Stimulated activated CD4-positive, alpha-beta T cell treated with anti-CD3 and anti-CD28 coated beads, Interleukin-15, amount 100 ng/mL, for 48 hours (primary cell): ENCODE measurements around the gene SPECC1.
"Not testable (repeated sequence)": the region's sequence is repeated elsewhere in the genome, so short reads cannot be mapped to it uniquely, and the experiment has no call there.

Source experiments
- DNase-seq, 2 donors: peaks; one replicate each; pipeline ENCODE4 v3.0.0-alpha.2; 2020; ENCODE audit warnings: low read depth in 2 of 2

SPECC1 gene

DNA sequence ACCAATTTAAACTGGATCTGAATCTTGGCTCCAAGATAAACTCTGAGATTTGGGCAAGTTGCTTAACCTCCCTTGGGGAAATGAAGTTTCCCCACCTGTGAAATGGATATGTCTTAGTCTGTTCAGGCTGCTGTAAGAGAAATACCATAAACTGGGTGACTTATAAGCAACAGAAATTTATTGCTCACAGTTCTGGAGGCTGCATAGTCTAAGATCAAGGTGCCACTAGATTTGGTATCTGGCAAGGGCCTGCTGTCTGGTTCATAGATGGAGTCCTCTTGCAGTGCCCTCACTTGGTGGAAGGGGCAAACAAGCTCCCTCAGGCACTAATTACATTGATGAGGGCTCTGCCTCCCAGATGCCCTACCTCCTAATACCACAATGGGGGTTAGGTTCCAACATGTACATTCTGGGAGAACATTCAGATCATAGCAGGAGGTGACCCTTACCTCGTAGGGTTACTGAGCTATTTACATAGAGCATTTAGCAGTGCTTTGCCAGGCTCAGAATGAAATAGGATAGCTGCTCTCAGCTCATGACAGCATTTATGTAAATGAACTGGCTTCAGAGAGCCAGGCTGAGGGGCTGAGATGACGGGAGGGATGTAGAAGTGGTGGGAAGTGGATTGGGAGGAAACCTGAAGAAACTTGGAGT, 83.9 kb downstream of the SPECC1 start:
- DNase-seq, result no peak

DNA sequence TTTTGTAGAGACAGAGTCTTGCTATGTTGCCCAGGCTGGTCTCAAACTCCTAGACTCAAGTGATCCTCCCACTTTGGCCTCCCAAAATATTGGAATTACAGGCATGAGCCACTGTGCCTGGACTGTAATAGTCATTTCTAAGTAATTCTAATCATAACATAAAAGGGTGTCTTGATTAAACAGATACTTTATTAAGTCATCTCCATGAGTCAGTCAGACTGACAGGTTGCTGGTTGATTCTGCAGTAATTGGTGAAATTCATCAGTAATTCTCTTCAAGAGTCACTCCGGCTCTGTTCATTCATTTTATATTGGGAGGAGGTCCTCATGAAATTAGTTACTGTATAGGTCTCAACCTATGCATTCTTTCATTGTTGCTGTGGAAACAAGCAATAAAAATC, 85.6 kb downstream of the SPECC1 start:
- no peak for DNase-seq

DNA sequence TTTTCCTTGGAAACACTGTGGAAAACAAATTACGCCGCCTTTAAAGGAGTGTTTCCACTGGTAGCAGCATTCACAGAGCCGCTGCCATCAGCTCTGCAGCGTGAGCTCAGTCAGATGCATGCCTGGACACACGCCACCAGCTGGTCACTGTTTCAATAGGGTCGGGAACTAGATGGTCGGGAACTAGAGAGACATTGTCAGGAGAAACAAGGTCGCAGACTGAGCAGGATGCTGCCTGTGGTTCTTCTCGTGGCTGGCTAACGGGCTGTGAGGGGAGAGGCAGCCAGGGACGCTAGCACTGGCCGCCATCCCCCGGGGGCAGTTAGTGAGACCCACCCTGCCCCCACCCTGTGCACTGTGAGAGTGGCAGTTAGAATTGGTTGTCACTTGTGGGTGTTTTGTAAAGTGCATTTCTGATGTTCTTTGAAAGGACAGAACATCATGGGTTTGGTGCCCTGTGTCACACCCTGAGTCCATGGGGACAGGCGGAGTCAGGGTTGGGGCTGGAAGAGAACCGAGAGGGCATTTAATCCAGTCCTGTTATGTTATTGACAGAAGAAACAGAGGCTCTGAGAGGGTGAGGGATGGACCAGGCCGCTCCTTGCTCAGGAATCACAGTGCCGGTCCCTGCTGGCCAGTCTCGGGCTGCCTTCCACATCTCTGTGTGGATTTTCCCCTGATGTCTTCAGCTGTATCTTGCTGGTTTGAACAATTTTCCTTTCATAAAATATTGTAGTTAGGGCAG, 86.3 kb downstream of the SPECC1 start:
- DNase-seq, result no peak

DNA sequence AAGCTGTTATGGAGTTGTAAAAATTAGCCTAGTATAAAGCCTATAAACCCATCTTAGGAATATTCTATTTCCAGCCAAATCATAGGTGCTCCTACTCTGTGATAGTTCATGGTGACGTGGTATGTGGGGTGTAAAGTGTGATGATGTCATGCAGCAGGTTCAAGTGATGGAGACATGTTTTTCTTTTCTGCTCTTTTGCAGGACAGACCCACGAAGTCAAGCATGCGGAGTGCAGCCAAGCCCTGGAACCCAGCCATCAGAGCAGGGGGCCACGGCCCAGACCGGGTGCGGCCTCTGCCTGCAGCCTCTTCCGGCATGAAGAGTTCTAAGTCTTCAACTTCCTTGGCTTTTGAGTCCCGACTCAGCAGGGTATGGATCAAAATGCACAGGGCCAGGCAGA, 87.3 kb downstream of the SPECC1 start:
- no peak for DNase-seq

DNA sequence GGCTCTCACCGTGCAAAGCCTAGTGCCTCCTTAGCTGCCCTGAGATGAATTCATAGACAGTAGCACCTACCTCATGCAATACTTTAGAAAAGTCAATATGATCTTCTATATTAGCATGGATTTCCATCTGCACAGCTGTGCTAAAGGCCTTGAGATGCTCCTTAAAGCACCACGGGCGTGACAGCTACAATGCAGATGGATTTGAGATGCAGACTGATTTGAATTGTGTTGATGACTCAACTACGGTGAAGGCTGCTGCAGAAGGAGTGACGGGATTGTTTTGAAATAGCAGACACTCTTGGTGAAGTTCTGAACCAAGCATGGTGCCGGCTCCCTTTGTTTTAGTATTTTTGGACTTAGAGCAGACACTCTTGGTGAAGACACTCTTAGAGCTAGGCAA, 88.2 kb downstream of the SPECC1 start:
- DNase-seq, result no peak

DNA sequence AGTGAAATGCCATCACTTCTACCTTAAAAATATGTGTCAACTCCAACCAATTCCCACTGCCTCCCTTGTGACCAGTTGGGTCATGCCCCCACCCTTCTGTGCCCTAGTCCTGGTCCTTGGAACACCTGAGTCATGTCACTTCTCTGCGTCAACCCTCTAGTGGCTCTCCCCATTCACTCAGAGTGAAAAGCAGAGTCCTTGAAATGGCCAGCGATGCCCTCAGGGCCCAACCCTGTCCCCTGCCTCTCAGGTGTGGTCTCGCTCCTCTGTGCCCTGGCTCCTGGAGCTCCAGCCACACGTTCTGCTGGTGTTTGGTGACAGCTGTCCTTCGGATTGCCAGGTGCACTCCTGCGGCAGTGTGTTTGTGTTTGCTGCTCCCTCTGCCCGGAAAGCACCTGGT, 89.2 kb downstream of the SPECC1 start:
- no peak for DNase-seq

DNA sequence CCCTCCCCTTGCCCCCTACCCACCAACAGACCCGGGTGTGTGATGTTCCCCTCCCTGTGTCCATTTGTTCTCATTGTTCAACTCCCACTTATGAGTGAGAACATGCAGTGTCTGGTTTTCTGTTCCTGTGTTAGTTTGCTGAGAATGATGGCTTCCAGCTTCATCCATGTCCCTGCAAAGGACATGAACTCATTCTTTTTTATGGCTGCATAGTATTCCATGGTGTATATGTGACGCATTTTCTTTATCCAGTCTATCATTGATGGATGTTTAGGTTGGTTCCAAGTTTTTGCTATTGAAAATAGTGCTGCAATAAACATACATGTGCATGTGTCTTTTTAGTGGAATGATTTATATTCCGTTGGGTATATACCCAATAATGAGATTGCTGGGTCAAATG, 91.6 kb downstream of the SPECC1 start:
- DNase-seq, result not testable (repeated sequence)

DNA sequence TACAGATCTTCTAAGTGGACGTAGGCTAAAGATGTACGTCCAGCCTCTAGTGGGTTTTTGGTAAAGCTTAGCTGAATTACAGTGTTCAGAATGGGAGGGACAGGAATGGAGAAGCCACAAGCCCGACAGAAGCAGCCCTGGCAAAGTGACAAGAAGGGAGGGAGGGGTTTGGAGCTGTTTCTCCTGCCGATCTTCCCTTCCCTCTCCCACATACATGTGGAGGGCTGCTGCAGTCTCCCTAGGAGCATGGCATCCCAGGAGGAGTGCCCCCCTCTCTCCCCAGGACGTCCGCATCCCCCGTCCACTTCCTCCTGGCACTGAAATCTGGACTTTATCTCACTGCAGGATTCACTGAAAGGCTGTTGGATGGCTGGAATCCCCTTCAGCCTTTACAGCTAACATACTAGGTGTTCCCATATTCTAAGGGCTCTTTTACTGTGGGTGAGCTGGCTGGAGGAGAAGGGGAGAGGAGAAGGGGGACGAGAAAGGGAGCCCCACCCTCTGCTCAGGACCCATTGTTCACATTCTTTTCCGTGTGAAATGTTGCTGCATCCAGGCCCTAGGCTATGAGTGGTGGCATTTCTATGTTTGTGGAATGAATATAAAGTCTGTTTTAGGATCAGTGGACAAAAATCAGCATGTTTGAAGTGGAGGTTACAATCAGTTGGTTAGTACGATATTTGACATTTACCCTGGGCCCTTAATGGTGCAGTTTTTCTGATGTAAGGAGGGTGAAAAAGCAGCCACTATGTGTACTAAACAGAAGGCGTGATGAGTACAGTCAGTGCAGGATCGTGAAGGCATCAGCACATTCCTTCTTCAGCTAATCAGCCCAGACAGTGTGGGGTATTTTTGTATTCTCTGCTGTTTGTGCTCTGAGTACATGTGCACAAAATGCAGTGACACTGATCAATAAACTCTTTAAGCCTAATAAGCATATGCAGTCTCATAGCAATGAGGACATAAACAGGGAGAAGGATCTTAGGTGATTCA, 94.6 kb downstream of the SPECC1 start:
- no peak for DNase-seq

DNA sequence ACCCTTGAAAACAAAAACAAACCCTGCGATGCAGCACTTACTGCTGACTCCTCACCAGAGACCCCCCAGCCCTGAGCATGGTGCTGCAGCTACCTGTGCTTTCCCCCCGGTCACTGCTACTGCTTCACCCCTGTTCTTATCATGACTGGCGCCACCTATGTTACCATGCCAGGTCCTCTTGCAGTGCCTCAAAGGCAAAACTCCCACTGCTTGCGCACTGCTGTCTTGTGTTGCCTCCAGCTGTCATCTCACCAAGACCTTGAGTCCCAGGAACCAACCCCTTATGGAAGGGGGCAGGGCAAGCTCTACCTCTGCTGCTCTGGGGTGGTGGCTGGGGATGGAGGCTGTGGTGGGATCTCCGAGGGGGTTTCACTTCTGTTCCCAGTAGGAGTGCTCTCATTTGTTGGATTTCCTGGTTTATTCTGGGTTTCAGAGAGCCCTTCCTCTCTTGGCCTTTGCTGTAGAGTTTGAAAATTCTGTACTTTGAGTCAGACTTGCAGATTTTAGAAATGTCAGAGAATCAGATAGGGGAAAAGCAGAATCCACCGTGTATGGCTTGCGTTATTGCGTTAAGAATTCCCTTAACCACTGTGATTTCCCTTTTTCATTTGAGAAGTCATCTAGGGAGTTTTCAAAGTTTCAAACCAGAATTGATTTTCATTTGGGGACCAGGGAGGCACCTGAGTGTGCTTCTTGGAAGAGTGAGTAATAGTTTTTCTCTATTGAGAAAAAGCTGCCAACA, 96.6 kb downstream of the SPECC1 start:
- DNase-seq, result no peak

DNA sequence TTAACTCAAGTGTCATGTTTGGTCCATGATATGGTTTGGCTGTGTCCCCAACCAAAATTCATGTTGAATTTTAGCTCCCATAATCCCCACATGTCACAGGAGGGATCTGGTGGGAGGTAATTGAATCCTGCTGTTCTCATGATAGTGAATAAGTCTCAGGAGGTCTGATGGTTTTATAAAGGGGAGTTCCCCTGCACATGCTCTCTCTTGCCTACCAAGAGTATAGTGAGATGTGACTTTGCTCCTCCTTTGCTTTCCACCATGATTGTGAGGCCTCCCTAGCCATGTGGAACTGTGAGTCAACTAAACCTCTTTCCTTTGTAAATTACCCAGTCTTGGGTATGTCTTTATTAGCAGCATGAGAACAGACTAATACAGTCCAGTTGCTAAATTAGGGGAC, 97.3 kb downstream of the SPECC1 start:
- DNase-seq, result not testable (repeated sequence)

DNA sequence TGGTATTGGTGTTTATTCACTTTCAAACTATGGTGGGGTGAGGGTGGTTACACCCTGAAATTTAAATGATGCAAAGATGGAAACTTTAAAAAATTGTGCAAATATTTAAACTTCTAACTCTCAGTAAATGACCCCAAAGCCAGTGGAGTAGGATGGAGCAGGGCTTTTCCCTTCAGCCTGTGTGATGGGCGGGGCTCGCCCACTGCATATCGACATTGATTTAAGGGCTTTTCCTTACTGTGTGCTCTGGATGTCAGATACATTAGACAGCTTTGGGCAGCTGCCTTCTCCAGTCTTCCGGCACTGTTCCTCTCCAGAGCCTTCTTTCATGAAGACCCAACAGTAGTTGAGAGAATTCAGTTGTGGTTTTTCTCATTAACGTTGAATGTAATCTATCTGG, 99.9 kb downstream of the SPECC1 start:
- no peak for DNase-seq

DNA sequence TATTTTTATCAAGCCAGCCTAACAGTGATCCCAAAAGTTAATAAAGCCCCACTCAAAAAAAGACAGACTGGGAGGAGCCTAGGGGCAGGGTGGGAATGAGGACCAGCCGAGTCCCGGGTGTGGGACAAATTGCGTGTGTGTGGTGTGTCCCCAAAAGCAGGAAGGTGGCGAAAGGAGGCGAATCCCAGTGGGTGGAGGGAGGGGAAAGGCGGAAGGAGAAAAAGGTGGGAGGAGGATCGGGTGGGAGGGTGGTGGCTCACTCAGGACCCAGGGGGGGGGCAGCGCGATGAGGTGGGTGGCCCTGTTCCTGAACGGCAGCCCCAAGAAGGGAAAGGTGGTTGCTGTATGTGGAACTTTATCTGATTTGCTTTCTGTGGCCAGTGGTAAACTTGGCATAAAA, 102.4 kb downstream of the SPECC1 start:
- no peak for DNase-seq

DNA sequence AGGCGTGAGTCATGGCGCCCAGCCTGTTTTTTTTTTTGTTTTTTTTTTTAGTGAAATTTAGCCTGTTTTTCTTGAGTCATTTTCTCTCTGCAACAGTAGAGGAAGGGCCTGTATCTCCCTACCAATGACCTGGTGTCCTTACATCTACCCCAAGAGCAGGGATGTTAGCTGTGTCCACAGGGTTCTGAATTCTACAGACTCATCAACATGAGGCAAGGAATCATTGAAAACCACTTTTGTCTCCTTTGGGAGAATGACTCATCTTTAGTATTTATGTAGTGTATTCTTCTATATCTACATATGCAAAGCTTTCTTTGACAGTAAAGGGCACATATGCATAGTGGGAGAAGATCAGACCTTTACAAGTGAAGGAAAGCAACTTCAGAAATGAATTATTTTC, 105.3 kb downstream of the SPECC1 start:
- DNase-seq, result no peak

DNA sequence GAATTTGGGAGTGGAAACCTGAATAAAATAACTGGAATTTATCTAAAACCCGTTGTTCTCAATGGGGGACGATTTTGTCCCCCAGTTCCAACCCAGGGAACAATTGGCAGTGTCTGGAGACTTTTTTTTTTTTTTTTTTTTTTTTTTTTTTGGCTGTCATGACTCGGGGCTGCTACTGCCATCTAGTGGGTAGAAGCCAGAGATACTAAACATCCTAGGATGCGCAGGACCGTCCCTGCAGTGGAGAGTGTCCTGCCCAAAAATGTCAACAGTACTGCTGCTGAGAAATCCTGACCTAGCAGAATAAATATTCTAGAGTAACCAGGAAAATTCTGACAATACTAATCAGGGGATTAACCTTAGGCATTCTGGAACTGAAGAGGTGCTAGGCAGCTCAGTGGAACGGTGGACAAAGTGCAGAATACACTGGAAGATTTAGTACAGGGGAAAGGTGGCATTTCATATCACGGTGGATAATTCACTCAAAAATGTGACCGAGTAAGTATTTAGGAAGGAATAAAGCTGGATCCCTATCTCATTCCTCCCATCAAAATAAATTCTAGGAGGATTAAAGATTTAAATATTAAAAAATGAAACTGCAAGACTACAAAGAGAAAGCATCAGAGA, 107.6 kb downstream of the SPECC1 start:
- peak; percentile 18 to 42 for DNase-seq

DNA sequence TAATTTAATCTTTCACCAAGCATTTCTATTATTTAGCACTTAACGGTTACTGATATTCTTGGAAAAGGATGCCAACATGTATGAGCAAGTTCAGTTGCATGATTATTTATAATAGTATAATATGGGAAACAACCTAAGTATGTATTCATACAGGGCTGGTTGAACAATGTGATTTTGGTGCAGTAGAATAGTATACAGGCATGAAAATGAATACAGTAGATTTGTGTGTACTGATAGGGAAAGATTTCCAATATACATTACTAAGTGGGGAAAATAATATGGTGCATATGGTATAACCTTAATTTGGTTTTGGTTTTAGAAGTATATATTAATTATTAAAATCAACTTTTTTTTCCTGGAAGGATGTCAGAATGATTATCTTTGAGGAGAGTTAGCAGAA, 109.1 kb downstream of the SPECC1 start:
- DNase-seq, result no peak

DNA sequence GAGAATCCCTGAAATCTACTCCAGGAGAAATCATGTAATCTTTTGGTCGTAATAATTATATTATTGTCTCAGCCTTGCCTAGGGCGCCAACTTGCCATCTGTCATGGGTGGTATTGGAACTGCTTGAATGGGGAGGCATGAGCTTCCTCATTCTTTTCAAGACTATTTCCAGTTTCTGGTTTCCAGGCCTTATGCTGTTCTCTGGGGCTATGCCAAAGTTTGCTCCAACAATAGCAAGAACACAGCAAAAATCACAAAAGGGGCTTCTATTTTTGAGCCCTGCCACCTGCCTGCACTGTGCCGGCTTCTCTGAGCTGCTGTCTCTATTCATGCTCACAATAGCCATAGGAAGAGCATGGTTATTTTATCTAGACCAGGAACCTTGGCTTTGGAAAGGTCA, 111.7 kb downstream of the SPECC1 start:
- no peak for DNase-seq

DNA sequence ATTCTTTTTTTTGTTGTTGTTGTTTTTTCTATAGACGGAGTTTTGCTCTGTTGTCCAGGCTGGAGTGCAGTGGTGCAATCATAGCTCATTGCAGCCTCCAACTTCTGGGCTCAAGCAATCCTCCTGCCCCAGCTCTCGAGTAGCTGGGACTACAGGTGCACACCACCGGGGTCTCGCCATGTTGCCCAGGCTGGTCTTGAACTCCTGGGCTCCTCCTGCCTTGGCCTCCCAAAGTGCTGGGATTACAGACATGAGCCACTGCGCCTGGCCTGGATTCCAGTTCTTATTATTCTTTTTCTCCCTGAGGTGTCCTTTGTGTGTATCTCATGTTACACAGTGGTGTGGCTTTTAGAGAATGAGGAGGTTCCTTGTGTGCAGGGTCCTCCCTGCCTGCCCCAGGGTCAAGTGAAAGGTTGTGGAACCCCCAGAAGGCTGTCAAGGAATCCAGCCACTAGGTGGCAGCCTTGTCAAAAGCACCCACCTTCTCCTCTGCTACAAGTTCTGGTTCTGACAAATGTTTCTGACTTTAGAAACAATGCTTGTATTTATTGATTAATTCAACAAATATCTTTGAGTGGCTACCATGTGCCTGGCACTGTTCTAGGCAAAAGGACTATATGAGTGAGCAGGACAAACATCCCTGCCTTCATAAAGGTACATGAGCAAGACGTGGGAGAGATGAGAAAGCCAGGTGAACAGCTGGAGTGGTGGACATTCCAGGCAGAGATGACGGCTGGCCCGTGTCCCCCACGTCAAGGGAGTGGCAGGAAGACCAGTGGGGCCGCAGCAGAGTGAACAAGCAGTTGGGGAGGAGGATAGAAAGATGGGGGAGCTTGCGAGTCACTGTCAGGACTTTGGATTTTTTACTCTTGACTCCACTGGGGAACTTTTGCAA, 112.4 kb downstream of the SPECC1 start:
- peak; percentile 12 to 54 for DNase-seq

DNA sequence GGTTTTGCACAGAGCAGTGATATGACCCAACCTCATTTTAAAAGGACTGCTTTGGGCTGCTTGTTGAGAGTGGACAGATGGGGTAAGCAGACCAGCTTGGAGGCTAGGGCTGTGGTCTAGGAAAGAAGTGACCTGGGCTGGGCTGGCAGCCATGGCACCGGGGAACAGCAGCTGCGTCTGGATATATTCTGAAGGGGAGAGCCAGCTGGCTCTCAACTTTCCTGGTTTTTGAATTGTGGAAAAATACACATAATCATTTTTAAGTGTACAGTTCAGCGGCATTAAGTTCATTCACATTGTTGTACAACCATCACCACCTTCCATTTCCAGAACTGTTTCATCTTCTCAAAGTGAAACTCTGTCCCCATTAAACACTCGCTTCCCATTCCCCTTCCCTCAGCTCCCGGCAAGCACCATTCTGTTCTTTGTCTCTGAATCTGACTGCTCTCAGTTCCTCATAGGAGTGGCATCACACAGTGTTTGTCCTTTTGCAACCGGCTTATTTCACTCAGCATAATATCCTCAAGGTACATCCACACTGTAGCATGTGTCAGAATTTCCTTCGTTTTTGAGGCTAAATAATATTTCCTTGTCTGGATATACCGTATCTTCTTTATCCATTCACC, 113.2 kb downstream of the SPECC1 start:
- DNase-seq, result no peak

DNA sequence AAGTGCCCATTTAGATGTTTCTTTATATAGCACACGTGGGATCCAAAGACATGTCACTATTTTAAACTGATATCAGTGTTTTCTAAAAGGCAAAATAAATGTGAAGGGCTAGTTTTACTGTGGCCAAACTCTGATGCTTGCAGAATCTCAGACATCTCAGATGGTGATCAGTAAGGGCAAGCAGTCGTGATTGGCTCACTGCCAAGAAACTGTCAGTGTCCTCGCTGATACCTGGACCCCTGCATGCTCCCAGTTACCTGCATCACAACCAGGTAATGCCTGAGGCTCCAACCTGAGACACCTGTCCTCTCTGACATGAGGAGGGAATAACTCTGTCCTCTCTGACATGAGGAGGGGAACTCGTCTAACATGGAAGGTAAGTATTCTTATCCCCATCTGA, 114.0 kb downstream of the SPECC1 start:
- no peak for DNase-seq

DNA sequence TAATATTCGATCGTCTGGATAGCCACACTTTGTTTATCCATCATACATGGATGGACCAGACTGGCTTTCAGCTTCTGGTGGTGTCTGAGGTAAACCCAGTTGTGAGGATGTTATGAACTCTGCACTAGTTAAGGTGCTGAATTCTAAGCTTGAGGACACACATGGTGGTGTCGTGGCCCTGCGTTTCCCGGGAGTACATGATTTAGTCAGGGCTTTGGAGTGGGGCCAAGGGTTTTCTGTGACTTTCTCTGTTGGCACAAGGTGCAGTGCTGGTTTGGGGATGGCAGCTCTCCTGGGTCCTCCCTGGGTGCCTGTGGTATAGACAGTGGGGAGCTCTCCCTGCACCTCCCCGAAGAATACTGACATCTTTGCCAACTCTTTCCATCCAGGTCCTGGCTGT, 116.6 kb downstream of the SPECC1 start:
- DNase-seq, result no peak
